HepG2 (cell line): Measurements from ENCODE around the gene LOC128125822.

Experiments
- DR1 ChIP-seq: sonication (generic); formaldehyde crosslinking; IDR thresholded peaks from 2 replicates; pipeline ENCODE4 v1.8.0; 2021; ENCODE audit warnings: mild to moderate bottlenecking, missing genetic modification reagents, inconsistent platforms
- FOXO1 ChIP-seq: sonication (generic); formaldehyde crosslinking; IDR thresholded peaks from 2 replicates; pipeline ENCODE4 v1.4.0; 2020; ENCODE audit warnings: missing genetic modification reagents
- FOXP1 ChIP-seq, 2 experiments: fragments of 450-650 bp in 1 of 2; IDR thresholded peaks; 2 replicates each; pipeline ENCODE4 v1.6.1; 2017 to 2018; ENCODE audit warnings: antibody characterized with exemption in 1 of 2
- HNF4G ChIP-seq, 2 experiments: sonication (generic) in 1 of 2; formaldehyde crosslinking in 1 of 2; IDR thresholded peaks; 2 replicates each; pipeline versions ENCODE4 v1.4.0 to v1.6.1; 2011 to 2020; ENCODE audit warnings: borderline replicate concordance in 2 of 2, low read depth in 2 of 2, mild to moderate bottlenecking in 2 of 2, low read length in 1 of 2, missing genetic modification reagents in 1 of 2, moderate library complexity in 1 of 2
- MEIS2 ChIP-seq: sonication (generic); formaldehyde crosslinking; IDR thresholded peaks from 2 replicates; pipeline ENCODE4 v1.9.0; 2021; ENCODE audit warnings: mild to moderate bottlenecking, missing genetic modification reagents
- SNAPC4 ChIP-seq: sonication (generic); formaldehyde crosslinking; IDR thresholded peaks from 2 replicates; pipeline ENCODE4 v1.4.0; 2020; ENCODE audit warnings: mild to moderate bottlenecking, missing genetic modification reagents
- SOX13 ChIP-seq, 3 experiments: fragments of 450-650 bp in 1 of 3; sonication (generic) in 1 of 3; formaldehyde crosslinking in 1 of 3; IDR thresholded peaks in 2 of 3; conservative IDR thresholded peaks in 1 of 3; 2 replicates each; pipeline versions ENCODE4 v1.5.0 to v1.6.1; 2016 to 2020; ENCODE audit warnings: antibody characterized with exemption in 1 of 3, mild to moderate bottlenecking in 1 of 3, missing compliant biosample characterization in 1 of 3, missing genetic modification reagents in 1 of 3, moderate library complexity in 1 of 3
- TBX2 ChIP-seq: sonication (generic); formaldehyde crosslinking; IDR thresholded peaks from 2 replicates; pipeline ENCODE4 v1.5.0; 2020; ENCODE audit warnings: missing genetic modification reagents, mild to moderate bottlenecking, borderline replicate concordance
- TBX3 ChIP-seq: fragments of 450-650 bp; IDR thresholded peaks from 2 replicates; pipeline ENCODE4 v1.6.1; 2017; ENCODE audit warnings: antibody characterized with exemption, mild to moderate bottlenecking, inconsistent platforms, borderline replicate concordance
- THRA ChIP-seq: sonication (generic); formaldehyde crosslinking; IDR thresholded peaks from 2 replicates; pipeline ENCODE4 v1.4.0; 2020; ENCODE audit warnings: missing genetic modification reagents, borderline replicate concordance
- ZBTB26 ChIP-seq: IDR thresholded peaks from 2 replicates; pipeline ENCODE4 v1.6.1; 2016; ENCODE audit warnings: missing compliant biosample characterization, missing genetic modification reagents, borderline replicate concordance
- ZNF331 ChIP-seq: sonication (generic); formaldehyde crosslinking; IDR thresholded peaks from 2 replicates; pipeline ENCODE4 v1.4.0; 2020; ENCODE audit warnings: missing genetic modification reagents
- ZNF605 ChIP-seq: sonication (generic); formaldehyde crosslinking; IDR thresholded peaks from 2 replicates; pipeline ENCODE4 v1.8.0; 2022; ENCODE audit warnings: mild to moderate bottlenecking, missing genetic modification reagents
- ZNF615 ChIP-seq: sonication (generic); formaldehyde crosslinking; IDR thresholded peaks from 2 replicates; pipeline ENCODE4 v1.5.0; 2020; ENCODE audit warnings: mild to moderate bottlenecking, missing genetic modification reagents, borderline replicate concordance
- ZNF780A ChIP-seq: sonication (generic); formaldehyde crosslinking; IDR thresholded peaks from 2 replicates; pipeline ENCODE4 v1.8.0; 2022; ENCODE audit warnings: mild to moderate bottlenecking, missing genetic modification reagents, moderate library complexity
- ZSCAN30 ChIP-seq: sonication (generic); formaldehyde crosslinking; IDR thresholded peaks from 2 replicates; pipeline ENCODE4 v1.5.0; 2020; ENCODE audit warnings: mild to moderate bottlenecking, missing genetic modification reagents
- TF ChIP-seq, protein P1 (sequence below): sonication (generic); formaldehyde crosslinking; IDR thresholded peaks from 2 replicates; pipeline ENCODE4 v1.9.0; 2022; ENCODE audit warnings: low read depth, missing genetic modification reagents

Gene LOC128125822

GRCh38 chr6:63527658-63528514 is 44.4 kb upstream of the LOC128125822 start (continued):
- TF ChIP-seq ZNF331 (CRISPR knock-in tag) (peak; percentile 90), HNF4G (IDR thresholded peaks at IDR 0.05; ENCODE audit: borderline replicate concordance, low read depth, low read length) (0 out of 2 replicates have a peak, but pooled peaks have one; percentile 22), HNF4G (CRISPR knock-in tag; IDR thresholded peaks at IDR 0.05; ENCODE audit: borderline replicate concordance, low read depth) (no peak), ZNF605 (CRISPR knock-in tag) (peak; percentile 74; the same call in 1 of the 2 replicates), THRA (CRISPR knock-in tag) (peak; percentile 81), FOXP1 (IDR thresholded peaks at IDR 0.05) (no peak), FOXP1 (CRISPR knock-in tag; IDR thresholded peaks at IDR 0.05) (peak; percentile 66; the same call in 1 of the 2 replicates), SOX13 (IDR thresholded peaks at IDR 0.05) (peak; percentile 42; the same call in 1 of the 2 replicates), SOX13 (CRISPR knock-in tag; conservative IDR thresholded peaks at IDR 0.05 in 1 of 2, IDR thresholded peaks at IDR 0.05 in 1 of 2) (peak in 1 of 2 experiments; percentile 91; a peak in 2 of 4 replicates), SNAPC4 (CRISPR knock-in tag) (0 out of 2 replicates have a peak, but pooled peaks have one; percentile 42), ZNF780A (no peak), ZSCAN30 (CRISPR knock-in tag) (no peak), ZBTB26 (CRISPR knock-in tag) (peak; percentile 21; the same call in 1 of the 2 replicates), TBX3 (peak; percentile 81; the same call in 1 of the 2 replicates), MEIS2 (CRISPR knock-in tag) (peak; percentile 87), ZNF615 (CRISPR knock-in tag) (no peak), DR1 (no peak), TBX2 (CRISPR knock-in tag) (peak; percentile 85), FOXO1 (peak; percentile 87; the same call in 1 of the 2 replicates)
- TF ChIP-seq, protein P1, sequence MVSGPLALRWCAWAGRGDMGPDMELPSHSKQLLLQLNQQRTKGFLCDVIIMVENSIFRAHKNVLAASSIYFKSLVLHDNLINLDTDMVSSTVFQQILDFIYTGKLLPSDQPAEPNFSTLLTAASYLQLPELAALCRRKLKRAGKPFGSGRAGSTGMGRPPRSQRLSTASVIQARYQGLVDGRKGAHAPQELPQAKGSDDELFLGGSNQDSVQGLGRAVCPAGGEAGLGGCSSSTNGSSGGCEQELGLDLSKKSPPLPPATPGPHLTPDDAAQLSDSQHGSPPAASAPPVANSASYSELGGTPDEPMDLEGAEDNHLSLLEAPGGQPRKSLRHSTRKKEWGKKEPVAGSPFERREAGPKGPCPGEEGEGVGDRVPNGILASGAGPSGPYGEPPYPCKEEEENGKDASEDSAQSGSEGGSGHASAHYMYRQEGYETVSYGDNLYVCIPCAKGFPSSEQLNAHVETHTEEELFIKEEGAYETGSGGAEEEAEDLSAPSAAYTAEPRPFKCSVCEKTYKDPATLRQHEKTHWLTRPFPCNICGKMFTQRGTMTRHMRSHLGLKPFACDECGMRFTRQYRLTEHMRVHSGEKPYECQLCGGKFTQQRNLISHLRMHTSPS, result no peak; the same call in 1 of the 2 replicates
